Bronchial epithelial cell (primary cell): ENCODE measurements around the gene ELF2. TPM values are rescaled to one million over a fixed set of nuclear protein-coding genes. Genes with fewer than 3 reads are reported as not detected.
"Not testable (repeated sequence)": the region's sequence is repeated elsewhere in the genome, so short reads cannot be mapped to it uniquely, and the experiment has no call there.

ENCODE experiments used
- DNase-seq: peaks from one replicate; pipeline ENCODE4 v3.0.0-alpha.2; 2010; ENCODE audit warnings: low read depth
- FAIRE-seq: peaks from 2 replicates; lab custom pipeline; 2011; peaks lifted over from hg19 to GRCh38; lab: Jason Lieb, UNC
- H3K27me3 ChIP-seq: 2 replicates; pipeline ENCODE4 v1.5.1; 2011; ENCODE audit warnings: low read length; ENCODE audit not compliant: control insufficient read depth, insufficient read depth
- H3K36me3 ChIP-seq: 2 replicates; pipeline ENCODE4 v1.5.1; 2011; ENCODE audit warnings: low read length; ENCODE audit not compliant: control insufficient read depth, insufficient read depth
- H3K4me3 ChIP-seq: 2 replicates; pipeline ENCODE4 v1.5.1; 2011; ENCODE audit warnings: mild to moderate bottlenecking, low read depth, low read length, control low read depth
- total RNA-seq: library from RNA; depleted of rRNA; stranded (reverse); fragments of >200 nt; gene quantifications from 2 replicates; pipeline ENCODE4 v1.2.1, GENCODE V29; 2014
- TF ChIP-seq, protein P1 (sequence below): IDR thresholded peaks from 2 replicates; pipeline ENCODE4 v1.5.1; 2011; ENCODE audit warnings: mild to moderate bottlenecking, moderate library complexity, low read length, control low read depth, inconsistent platforms; ENCODE audit not compliant: insufficient read depth, severe bottlenecking

ELF2 gene
- total RNA-seq, 1 donor from 2014 or later = 29.2 TPM

DNA sequence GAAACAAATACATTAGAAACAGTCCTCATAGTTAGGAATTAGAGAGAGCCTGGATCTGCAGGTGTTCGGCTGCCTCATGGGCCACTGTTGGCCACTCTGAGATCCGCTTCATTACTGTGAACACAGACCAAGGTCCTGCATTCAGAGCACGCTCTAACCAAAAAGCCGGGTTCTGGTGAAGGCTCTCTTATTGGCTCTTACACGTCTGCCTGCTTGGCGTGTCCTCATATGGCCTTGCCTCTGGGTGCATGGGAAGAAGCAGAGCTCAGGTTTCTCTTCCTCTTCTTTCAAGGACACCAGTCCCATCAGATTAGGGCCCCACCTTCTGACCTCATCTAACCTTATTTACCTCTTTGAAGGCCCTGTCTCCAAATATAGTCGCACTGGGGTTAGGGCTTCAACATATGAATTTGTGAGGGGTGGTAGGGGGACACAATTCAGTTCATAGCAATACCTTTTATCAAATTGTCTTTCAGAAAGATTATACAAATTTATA, 37.1 kb upstream of the ELF2 start:
- Histone ChIP-seq H3K36me3 (no peaks in the 10 kb centered on the region), H3K4me3 (no peak overlapping the region), H3K27me3 (no peaks in the 10 kb centered on the region)
- TF ChIP-seq, protein P1, sequence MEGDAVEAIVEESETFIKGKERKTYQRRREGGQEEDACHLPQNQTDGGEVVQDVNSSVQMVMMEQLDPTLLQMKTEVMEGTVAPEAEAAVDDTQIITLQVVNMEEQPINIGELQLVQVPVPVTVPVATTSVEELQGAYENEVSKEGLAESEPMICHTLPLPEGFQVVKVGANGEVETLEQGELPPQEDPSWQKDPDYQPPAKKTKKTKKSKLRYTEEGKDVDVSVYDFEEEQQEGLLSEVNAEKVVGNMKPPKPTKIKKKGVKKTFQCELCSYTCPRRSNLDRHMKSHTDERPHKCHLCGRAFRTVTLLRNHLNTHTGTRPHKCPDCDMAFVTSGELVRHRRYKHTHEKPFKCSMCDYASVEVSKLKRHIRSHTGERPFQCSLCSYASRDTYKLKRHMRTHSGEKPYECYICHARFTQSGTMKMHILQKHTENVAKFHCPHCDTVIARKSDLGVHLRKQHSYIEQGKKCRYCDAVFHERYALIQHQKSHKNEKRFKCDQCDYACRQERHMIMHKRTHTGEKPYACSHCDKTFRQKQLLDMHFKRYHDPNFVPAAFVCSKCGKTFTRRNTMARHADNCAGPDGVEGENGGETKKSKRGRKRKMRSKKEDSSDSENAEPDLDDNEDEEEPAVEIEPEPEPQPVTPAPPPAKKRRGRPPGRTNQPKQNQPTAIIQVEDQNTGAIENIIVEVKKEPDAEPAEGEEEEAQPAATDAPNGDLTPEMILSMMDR = no peak
- DNase-seq = no peak
- FAIRE-seq = no peak

DNA sequence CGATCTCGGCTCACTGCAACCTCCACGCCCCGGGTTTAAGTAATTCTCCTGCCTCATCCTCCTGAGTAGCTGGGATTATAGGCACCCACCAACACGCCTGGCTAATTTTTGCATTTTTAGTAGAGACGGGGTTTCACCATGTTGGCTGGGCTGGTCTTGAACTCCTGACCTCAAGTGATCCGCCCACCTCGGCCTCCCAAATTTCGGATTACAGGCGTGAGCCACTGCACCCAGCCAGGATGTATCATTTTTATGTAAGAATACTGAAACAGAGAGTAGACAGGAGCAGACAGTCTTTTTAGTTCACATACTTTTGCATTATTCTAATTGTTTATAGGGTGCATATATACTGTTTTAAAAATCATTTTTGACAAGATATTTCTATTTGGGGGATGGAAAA, 36.6 kb upstream of the ELF2 start:
- DNase-seq, H3K4me3 ChIP-seq, H3K36me3 ChIP-seq, FAIRE-seq, H3K27me3 ChIP-seq: not testable (repeated sequence)

DNA sequence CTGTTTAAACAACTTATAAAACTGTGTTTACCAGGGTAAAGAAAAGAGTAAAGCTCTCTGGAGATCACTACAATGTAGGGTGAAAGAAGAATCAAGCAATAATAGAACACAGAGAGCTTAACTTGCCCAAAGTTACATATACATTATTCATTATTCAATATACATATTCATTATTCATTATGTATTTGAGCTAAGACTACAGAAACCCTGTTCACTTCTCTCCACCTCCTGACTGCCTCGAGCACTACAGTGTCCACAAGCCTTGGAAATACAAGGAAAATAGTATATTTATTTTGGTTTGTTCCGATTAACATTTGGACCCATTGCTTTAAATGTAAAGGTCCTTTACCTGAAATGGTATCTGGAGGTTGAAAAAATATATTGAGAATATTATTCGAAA, 35.9 kb upstream of the ELF2 start:
- H3K4me3 ChIP-seq = no peak overlapping the region
- H3K36me3 ChIP-seq = no peaks in the 10 kb centered on the region
- no peaks in the 10 kb centered on the region for H3K27me3 ChIP-seq
- no peak for DNase-seq
- FAIRE-seq = no peak
- TF ChIP-seq, protein P1 = no peak

DNA sequence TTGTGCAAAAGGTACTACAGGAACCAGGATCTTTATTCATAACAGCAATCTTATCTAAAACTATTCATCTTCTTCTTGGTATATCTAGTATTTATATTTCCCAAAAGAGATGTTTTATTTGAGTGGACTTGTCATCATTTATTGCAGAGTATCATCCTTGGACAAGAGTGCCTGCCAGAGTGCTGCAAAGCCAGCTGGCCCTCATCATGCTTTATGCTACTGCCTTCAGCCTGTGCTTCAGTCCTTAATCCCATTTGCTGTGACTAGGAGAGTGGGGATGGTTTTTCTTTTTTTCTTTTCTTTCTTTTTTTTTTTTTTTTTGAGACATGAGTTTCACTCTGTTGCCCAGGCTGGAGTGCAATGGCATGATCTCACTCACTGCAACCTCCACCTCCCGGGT, 33.5 kb upstream of the ELF2 start:
- FAIRE-seq (no peak), DNase-seq (no peak)
- no peaks in the 10 kb centered on the region for H3K36me3 ChIP-seq
- no peak overlapping the region for H3K4me3 ChIP-seq
- TF ChIP-seq, protein P1 = no peak
- H3K27me3 ChIP-seq = no peaks in the 10 kb centered on the region

DNA sequence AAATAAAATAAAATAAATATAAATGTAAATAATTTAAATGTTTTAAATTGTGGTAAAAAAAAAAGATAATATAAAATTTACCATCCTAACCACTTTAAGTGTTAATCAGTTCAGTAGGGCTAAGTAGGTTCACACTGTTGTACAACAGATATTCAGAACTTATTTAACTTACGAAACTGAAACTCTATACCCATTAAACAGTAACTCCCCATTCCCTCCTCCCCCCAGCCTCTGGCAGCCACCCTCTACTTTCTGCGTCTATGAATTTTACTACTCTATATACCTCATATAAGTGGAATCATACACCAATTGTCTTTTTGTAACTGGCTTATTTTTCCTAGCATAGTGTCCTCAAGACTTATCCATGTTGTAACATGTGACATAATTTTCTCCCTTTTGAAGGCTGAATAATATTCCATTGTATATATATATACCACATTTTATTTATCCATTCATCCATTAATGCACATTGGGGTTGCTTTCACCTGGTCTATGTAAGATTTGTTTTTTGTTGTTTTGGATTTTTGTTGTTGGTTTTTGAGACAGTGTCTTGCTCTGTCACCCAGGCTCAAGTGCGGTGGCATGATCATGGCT, 32.5 kb upstream of the ELF2 start:
- Histone ChIP-seq H3K27me3 (no peaks in the 10 kb centered on the region), H3K36me3 (no peaks in the 10 kb centered on the region), H3K4me3 (no peak overlapping the region)
- DNase-seq (no peak), FAIRE-seq (no peak)
- TF ChIP-seq, protein P1 = no peak

DNA sequence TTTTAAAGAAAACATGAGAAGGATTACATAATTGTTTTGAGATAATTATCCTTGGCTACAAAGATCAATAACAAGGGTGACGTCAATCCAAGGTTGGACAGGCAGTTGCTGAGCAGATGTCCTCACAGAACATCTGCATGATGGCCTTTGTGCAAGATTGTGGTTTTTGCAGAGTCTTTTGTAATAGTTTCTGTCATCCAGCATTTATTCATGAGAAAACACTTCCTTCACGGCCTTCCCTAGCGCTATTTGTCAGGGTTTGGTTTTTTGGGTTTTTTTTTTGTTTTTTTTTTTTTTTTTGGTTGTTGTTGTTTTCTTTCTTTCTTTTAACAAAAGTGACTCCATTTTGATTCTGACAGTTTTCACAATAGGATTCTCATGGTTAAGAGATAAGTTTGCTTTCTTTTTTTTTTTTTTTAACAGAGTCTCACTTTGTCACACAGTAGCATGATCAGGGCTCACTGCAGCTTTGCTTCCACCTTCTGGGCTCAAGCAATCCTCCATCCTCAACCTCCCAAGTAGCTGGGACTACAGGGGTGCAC, 31.5 kb upstream of the ELF2 start:
- H3K27me3 ChIP-seq = no peaks in the 10 kb centered on the region
- FAIRE-seq (no peak), DNase-seq (no peak)
- H3K4me3 ChIP-seq = no peak overlapping the region
- TF ChIP-seq, protein P1 = no peak
- no peaks in the 10 kb centered on the region for H3K36me3 ChIP-seq
